ENCODE results near the gene DDX39B. TPM values are rescaled to one million over a fixed set of nuclear protein-coding genes. Genes with fewer than 3 reads are reported as not detected.
A peak's percentile ranks its signal among the peaks of the same experiment; 100 is the strongest.

Gene DDX39B
- total and polyA plus RNA-seq, 2 of the 8 experiments (the other 6 are each of a cell fraction or from before 2014, with no cell fraction given), result 780 to 1,164 TPM

GRCh38 chr6:31490115-31490873 lies 51.5 kb downstream of the DDX39B start:
- peak overlapping the region; percentile 84; the same call in 1 of the 2 replicates for H2BK12ac ChIP-seq (ENCODE audit: low read depth, low read length)
- H3K27me3 ChIP-seq (replicated peaks in 1 of 4; ENCODE audit: control insufficient read depth in 3 of 4, extremely low read depth in 1 of 4, insufficient read depth in 3 of 4, low read length in 3 of 4), result no peaks in the 10 kb centered on the region
- no peak for FAIRE-seq
- H3K4me2 ChIP-seq (ENCODE audit: insufficient read depth in 1 of 2, low read depth in 2 of 2, low read length in 2 of 2), result no peak overlapping the region
- H2AK5ac ChIP-seq (ENCODE audit: low read depth, low read length), result 0 out of 2 replicates have a peak overlapping the region, but pooled peaks have one; percentile 49
- H4K20me1 ChIP-seq (replicated peaks in 1 of 2; ENCODE audit: control insufficient read depth in 1 of 2, insufficient read depth in 2 of 2, low read length in 2 of 2), result no peaks in the 10 kb centered on the region
- H3K4me3 ChIP-seq (ENCODE audit: extremely low read depth in 1 of 4, insufficient read depth in 2 of 4, low read depth in 3 of 4, low read length in 4 of 4), result no peak overlapping the region
- TF ChIP-seq RFX5 (IDR thresholded peaks at IDR 0.05; ENCODE audit: borderline replicate concordance, low read depth, low read length) (no peak), PHF8 (conservative IDR thresholded peaks at IDR 0.05; ENCODE audit: low read depth, low read length) (no peak), SP4 (IDR thresholded peaks at IDR 0.05; ENCODE audit: low read length) (no peak), EP300 (IDR thresholded peaks at IDR 0.05; ENCODE audit: borderline replicate concordance in 1 of 2, low read depth in 2 of 2, low read length in 2 of 2) (no peak), BACH1 (IDR thresholded peaks at IDR 0.05; ENCODE audit: low read length) (no peak), BCL11A (IDR thresholded peaks at IDR 0.05; ENCODE audit: low read depth in 2 of 2, low read length in 2 of 2) (no peak), FOSL1 (IDR thresholded peaks at IDR 0.05; ENCODE audit: insufficient read depth, low read depth, low read length) (no peak)
- H3K36me3 ChIP-seq (ENCODE audit: control insufficient read depth in 2 of 4, insufficient read depth in 4 of 4, low read length in 3 of 4), result no peaks in the 10 kb centered on the region
- no peaks in the 10 kb centered on the region for H3K9me3 ChIP-seq (ENCODE audit: insufficient read depth in 2 of 2, low read depth in 1 of 2, low read length in 1 of 2)
- 64% methylated on average over 16 of the region's 16 CpGs; no CpG with 5 or more reads in 1 of the 2 experiments for WGBS, 2 experiments (ENCODE audit: extremely low coverage in 1 of 2, insufficient coverage in 1 of 2, insufficient read length in 1 of 2, insufficient replicate concordance in 2 of 2, low coverage in 1 of 2, low lambda C conversion rate in 2 of 2, missing lambda C conversion rate in 1 of 2)
- no peaks in the 10 kb centered on the region for H3K79me1 ChIP-seq (ENCODE audit: low read depth, low read length)
- DNase-seq (ENCODE audit: low read depth in 1 of 2, low spot score in 2 of 2), result no peak
- H3K27ac ChIP-seq (ENCODE audit: low read depth, low read length), result no peak overlapping the region
- no peak overlapping the region for H2BK120ac ChIP-seq (replicated peaks; ENCODE audit: low read depth, low read length)
- no peak overlapping the region for H3K4ac ChIP-seq (replicated peaks; ENCODE audit: insufficient read length, low read depth, low read length)
- no peak overlapping the region for H2BK20ac ChIP-seq (ENCODE audit: low read length)
- H3K79me2 ChIP-seq (ENCODE audit: control insufficient read depth in 1 of 2, insufficient read depth in 2 of 2, low read length in 2 of 2), result no peaks in the 10 kb centered on the region
- POLR2A ChIA-PET (ENCODE audit: partially characterized antibody), result interaction anchor here (0.9 to 2.1 kb wide), 3 partner anchors 28 to 51 kb away, joined by 3 to 6 read pairs (median 3); partner anchors contain the start of gene DDX39B
- H3K23ac ChIP-seq (ENCODE audit: insufficient read length), result no peak overlapping the region
- H3K18ac ChIP-seq (ENCODE audit: extremely low read depth, low read length), result no peak overlapping the region; the same call in 1 of the 2 replicates
- H4K91ac ChIP-seq (replicated peaks; ENCODE audit: insufficient read length, low read length), result no peak overlapping the region
- H2BK15ac ChIP-seq (ENCODE audit: low read length), result no peak overlapping the region
- H2AFZ ChIP-seq (ENCODE audit: low read length), result no peak overlapping the region
- no peak overlapping the region for H3K14ac ChIP-seq (ENCODE audit: insufficient read length)
- CTCF ChIA-PET (ENCODE audit: partially characterized antibody), result interaction anchor here (1.7 kb wide), 1 partner anchor 108 kb away, joined by 7 read pairs; no protein-coding TSS in a partner anchor
- H3K23me2 ChIP-seq (ENCODE audit: low read depth, low read length), result no peaks in the 10 kb centered on the region; the same call in 1 of the 2 replicates
- H3K56ac ChIP-seq (replicated peaks; ENCODE audit: insufficient read length, low read depth, low read length), result no peak overlapping the region
- H3K9ac ChIP-seq (replicated peaks in 1 of 4; ENCODE audit: extremely low read depth in 1 of 4, low read depth in 3 of 4, low read length in 3 of 4), result no peak overlapping the region
- no peak overlapping the region for H4K8ac ChIP-seq (ENCODE audit: extremely low read depth, insufficient read depth, low read length)
- no peak overlapping the region; the same call in 1 of the 2 replicates for H2BK5ac ChIP-seq (ENCODE audit: low read depth, low read length)
- peaks cover 0 to 6% (median under 1%) of the 10 kb centered on the region in 4 experiments; a peak in 2 of 7 replicates for H3K4me1 ChIP-seq (replicated peaks in 1 of 4; ENCODE audit: control insufficient read depth in 3 of 4, insufficient read depth in 4 of 4, low read length in 3 of 4)
- no peak overlapping the region for H4K5ac ChIP-seq (ENCODE audit: insufficient read length, low read depth, low read length)

Data from H1 (cell line).